Fibroblast of lung (primary cell): ENCODE measurements around the gene MACF1.

Source experiments
- CTCF ChIP-seq, 2 donors: IDR thresholded peaks in 1 of 2; conservative IDR thresholded peaks in 1 of 2; 1 replicate in 1 of 2; 2 replicates in 1 of 2; pipeline ENCODE4 v1.5.1; 2011 to 2012; ENCODE audit warnings: low read length in 2 of 2, control low read depth in 1 of 2, inconsistent platforms in 1 of 2, low read depth in 1 of 2, mild to moderate bottlenecking in 1 of 2
- EZH2 ChIP-seq: IDR thresholded peaks from 2 replicates; pipeline ENCODE4 v1.5.1; 2012; ENCODE audit warnings: low read length, control low read depth, mild to moderate bottlenecking; ENCODE audit errors: missing control alignments

DNA sequence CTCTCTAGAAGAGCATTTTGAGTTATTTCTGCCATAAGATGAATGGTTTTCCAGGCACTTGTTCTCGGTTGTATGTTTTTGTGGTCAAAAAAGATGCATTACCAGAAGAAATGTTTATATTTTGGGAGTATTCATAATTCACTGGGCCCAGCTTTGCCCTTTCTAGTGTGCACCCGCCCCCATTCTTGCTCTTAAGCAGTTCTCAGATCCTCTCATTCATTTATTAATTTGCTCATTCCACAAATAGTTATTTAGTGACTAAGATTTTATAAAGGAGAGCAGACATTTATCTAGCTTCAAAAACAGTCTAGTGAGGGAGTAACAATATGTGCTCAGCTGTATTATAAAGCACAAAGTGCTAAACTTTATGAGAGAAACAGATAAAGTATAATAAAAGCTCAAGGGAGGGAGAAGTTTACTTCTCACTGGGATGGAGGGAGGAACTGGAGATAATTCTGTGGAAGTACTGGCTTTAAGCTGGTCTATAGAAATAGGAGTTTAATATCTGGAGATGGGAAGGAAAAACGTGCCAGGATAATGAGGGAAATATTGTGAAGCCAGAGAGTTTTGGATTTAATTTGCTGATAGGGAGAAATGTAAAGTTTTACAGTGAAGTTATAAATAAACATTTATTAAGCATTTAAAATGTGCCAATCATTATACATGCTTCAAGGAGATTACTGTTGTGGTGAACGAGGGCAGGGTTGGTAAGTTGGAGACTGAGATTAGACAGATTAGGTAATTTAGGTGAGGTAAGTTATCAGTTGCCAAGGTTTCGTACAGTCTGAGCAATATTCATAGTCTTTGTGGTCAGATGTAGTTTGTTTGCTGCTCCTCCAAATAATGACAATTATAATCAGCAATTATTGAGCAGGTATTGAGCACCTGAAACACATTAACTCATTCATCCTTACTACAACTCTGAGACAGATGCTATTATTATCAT lies 9.1 kb upstream of the MACF1 start:
- TF ChIP-seq EZH2 (no peak), CTCF (conservative IDR thresholded peaks at IDR 0.05 in 1 of 2, IDR thresholded peaks at IDR 0.05 in 1 of 2; ENCODE audit: low read depth in 1 of 2, low read length in 2 of 2) (no peak)
